Kidney capillary endothelial cell (primary cell): ENCODE measurements around the gene TOX2.
A peak's percentile ranks its signal among the peaks of the same experiment; 100 is the strongest.

Source experiments
- DNase-seq: peaks from one replicate; pipeline ENCODE4 v3.0.0-alpha.2; 2018; ENCODE audit warnings: low spot score

The TOX2 gene

DNA sequence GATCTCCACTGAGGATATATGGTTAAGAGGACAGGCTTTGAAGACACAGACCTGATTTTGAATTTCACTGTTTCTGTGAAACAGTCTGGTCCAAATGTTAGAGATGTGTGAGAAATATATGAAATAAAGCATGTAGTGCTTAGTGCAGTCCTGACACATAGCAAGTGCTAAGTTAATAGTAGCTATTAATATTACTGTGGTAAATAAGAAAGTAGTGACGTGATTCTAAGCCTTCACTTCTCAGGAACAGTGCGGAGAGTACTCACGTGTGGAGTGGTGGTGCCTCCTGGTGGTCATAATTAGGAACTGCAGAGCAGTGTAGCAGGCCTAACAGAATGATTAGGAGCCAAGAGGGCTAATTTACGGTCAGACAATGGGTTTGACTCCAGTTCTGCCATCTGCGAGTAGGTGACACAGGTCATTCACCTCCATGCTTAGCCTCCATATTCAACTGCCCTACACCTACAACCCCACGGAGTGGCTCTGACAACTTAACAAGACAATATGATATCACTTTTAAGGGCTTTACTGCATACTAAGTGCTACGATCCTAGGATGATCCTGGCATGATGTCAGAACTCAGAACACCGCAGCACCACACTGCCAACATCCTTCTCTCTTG is 166.1 kb downstream of the TOX2 start:
- DNase-seq = peak; percentile 83

DNA sequence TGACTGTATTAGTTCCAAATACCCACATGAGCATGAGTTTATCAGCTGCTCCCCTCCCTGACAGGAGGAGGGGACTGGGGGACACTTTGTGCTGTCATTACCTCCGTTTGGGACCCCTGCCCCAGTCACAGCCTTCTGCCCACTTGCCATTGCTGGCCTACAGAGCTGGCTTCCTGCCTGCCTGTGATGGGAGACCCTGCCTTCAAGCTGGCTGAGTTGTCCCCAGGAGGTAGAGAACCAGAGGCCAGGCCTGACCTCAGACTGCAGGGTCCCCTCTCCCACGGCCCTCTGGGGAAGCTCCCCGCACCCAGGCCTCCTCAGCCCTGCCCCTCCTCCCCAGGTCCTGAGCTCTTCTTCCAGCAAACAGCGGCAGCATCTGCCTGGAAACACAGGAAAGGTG is 166.8 kb downstream of the TOX2 start:
- DNase-seq = no peak

GRCh38 chr20:44081888-44082287 is 167.2 kb downstream of the TOX2 start:
- DNase-seq = no peak

- DNase-seq = no peak
These were observed 168.7 kb downstream of the TOX2 start for GRCh38 chr20:44083220-44083933.

- DNase-seq = no peak
These were observed 169.8 kb downstream of the TOX2 start for GRCh38 chr20:44084439-44084838.

- DNase-seq = no peak
These were observed 170.2 kb downstream of the TOX2 start for GRCh38 chr20:44084891-44085290.

DNA sequence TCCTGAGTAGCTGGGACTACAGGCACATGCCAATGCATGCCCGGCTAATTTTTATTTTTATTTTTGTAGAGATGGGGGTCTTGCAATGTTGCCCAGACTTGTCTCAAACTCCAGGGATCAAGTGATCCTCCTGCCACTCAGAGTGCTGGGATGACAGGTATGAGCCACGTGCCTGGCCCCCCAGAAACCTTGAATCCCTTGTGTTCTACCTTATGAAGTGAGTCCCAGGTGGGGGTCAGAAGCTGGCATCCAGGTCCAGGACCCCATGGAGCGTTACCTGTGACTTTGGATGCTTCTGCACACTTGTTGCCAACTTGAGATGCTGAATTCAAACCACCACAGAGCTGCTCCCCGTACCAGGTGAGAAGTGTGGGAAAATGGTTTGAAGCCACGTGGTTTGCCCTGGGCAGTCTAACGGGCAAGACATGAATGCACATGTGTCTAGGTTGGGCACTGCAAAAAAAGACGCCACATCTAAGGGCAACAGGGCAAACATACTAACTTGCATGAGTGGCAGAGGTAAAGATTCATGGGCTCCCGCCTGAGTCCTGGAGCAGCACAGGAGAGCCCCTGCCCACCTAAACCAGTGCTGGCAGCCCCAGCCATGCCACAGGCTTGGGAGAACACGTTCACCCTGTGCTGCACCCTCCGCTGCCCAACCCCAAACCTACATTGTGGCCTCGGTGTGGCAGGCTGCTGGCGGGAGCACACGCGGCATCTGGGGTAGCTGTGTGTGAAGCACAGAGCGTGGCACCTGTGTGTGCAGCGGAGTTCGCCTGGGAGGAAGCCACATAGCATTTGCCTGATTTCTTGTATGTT is 171.2 kb downstream of the TOX2 start:
- DNase-seq = no peak

DNA sequence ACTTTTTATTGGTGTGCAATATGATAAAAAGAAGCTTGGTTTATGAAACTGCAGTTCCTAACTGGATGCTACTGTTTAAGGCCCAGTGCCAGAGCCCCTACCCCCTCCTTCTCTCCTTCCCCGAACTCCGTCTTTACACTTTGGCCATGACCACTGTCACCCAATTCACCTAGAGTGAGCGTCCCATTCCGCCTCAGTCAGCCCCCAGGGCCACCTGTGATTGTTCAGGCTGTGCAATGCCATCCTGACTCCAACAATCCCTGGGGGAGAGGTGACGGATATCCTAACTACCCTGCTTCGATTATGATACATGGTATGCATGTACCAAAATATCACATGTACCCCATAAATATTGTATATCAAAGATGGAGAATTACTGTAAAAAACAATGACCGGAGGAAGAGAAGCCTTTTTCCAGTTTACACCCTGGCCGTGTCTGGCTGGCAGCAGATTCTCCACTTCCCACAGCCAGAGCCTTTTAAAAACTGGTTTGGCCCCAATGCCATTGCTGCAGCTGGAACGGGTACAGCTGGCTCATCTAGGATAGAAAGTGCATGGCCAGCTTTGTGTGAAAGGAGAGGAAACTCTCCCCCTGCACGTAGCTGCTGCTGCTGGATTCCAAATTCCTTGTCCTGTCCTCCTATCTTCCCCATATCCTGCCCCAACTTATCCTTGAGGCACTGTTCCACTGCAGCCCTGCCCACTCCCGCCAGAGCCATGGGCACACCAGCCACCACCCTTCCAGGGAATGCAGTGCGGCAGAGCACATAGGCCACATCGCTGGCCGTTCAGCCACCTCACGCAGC is 172.6 kb downstream of the TOX2 start:
- no peak for DNase-seq

DNA sequence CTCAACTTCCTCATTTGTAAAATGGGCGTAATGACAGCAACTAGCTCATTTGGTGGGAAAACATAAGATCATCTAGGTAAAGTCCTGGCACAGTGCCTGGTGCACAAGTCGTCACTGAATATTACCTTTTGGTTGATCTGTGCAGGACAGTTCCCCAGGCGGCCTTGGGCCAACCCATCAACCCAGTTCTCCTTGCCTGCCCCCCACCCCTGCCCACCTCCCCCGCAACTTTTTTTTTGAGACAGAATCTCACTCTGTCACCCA is 173.1 kb downstream of the TOX2 start:
- no peak for DNase-seq

DNA sequence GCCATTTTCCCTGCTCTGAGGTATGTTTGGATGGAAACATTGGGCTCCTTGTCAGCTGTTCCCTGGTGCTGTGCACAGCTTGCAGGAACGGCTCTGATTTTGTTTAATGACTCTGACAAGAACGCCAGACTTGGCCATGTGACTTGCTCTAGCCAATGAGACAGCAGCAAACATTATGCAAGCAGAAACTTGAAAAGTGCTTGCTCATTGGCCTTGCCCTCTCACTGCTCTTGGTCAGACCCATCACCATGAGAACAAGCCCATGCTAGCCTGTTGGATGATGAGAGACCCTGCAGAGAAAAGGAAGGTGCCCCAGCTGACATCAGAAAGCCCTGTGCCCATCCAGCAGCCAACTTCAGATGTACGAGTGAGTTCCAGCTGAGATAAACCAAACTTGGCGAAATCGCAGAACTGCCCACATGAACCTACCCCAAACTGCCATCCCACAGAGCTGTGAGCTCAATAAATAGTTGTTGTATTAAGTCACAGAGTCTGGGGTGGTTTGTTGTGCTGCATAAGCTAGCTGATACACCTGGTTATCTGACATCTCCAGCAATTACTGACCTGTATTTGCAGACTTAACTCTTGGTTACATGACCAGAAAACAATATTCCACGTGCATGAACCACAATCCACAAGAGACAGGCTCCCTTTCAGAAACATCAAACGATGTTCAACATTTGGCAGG is 175.5 kb downstream of the TOX2 start:
- DNase-seq = no peak

DNA sequence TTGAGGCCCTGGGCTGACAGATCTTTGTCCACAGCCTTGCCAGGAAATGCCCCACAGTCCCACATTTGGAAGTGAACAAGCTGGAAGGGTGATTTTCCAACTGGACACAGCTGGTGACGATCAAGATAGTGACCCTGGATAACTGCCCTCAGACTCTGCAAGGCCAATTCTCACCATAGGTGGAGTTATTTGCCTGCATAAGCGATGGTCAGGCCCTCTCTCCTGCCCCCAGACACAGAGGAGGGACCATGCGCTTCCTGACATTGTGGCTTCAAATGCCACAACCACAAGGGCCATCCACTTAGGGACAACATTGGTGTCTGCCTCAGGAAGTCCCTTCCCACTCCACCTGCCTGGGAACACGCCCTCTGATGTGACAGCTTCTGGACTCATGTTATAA is 176.4 kb downstream of the TOX2 start:
- DNase-seq = no peak

GRCh38 chr20:44092551-44093248 is 178.0 kb downstream of the TOX2 start:
- peak; percentile 46 for DNase-seq

GRCh38 chr20:44093249-44093582 is 178.6 kb downstream of the TOX2 start:
- no peak for DNase-seq

- DNase-seq = no peak
These were observed 181.2 kb downstream of the TOX2 start for GRCh38 chr20:44095831-44096230.

DNA sequence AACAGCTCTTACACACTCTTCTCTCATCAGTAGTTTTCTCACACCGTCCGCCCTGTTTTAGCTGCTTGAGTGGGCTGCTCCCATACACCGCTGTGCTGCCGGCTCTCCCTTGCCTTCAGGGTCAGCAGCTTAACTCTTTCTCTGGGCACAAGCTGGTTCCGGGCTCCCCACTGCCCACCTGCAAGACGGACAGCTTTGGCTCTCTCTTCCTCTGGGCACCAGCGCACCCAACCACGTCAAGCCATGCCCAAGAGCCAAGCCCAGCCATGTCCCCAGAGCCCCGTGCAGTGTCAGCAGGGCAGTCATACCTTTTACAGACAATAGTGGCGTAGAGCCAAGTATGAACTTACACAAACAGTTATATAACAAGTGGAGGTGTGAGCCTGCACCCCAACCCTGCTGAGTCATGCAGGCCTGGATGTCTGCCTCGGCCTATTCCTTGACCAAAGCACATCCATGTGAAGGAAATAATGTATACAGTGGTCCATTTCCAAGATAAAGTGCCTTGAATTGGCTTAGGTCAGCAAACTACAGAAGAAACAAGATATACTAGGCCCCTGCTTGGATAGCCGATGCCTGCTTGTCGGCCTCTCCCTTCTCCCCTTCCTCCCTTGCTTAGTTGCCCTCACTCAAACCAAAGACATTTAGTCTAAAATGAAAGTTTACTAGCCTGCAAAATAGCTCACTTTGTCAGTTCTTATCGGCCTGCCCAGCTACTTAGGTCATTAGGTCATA is 183.0 kb downstream of the TOX2 start:
- DNase-seq = no peak

GRCh38 chr20:44098256-44098630 is 183.6 kb downstream of the TOX2 start:
- no peak for DNase-seq

GRCh38 chr20:44098657-44099056 is 184.0 kb downstream of the TOX2 start:
- no peak for DNase-seq

- no peak for DNase-seq
These were observed 185.2 kb downstream of the TOX2 start for GRCh38 chr20:44099832-44100231.

- no peak for DNase-seq
These were observed 187.9 kb downstream of the TOX2 start for GRCh38 chr20:44102582-44102981.

DNA sequence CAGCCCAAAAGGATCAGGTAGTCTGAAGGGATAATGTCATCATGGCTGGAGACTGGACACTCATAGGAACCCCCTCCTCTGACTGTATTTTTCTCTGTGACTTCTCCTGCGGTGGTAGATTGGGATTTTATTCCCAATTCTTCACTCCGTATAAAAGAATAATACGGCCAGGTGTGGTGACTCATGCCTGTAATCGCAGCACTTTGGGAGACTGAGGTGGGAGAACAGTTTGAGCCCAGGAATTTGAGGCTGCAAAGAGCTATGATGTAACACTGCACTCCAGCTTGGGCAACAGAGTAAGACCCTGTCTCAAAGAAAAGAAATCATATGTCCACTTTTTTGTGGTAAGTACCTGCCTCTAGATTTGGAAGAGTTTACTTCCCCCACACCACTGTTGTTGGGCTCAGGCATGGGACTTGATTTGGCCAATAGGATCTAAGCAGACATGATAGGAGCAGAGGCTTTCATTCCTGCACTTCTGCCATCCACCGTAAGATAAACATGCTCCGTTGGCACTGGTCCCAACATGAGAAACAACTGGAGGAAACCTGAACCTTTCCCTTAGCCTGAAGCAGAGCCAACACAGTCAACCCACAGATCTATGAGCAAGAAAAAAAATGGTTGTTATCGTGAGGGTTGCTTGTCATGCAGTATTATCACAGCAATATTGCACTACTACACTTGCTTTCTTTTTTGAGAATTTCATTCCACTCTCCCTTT is 190.3 kb downstream of the TOX2 start:
- DNase-seq = no peak
